ENCODE measurements around the gene NKD1.

Gene NKD1

DNA sequence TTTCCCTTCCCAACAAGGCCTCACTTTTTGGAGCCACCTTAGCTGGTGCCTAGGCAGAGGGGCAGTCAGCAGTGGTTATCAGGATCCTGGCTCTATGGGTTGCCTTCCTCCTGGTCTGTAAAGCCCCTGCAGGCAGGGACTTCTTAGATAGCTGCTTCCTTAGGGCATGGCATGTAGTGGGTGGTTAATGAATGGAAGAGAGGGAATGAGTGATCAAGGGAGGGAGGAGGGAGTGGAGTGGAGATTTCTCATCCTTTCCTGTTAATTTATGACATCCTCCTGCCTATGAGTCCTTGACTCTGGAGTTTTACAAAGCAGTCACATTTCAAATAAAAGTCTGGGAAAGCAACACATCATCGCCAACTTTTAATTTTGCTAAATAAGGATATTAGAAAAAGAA lies 92.2 kb downstream of the NKD1 start:
- Histone ChIP-seq H3K9me3 (ENCODE audit: control insufficient read depth in 1 of 2, low read length in 2 of 2) (no peaks in the 10 kb centered on the region), H3K27me3 (ENCODE audit: low read depth, low read length) (no peaks in the 10 kb centered on the region), H3K27ac (ENCODE audit: low read length) (no peak overlapping the region), H3K36me3 (ENCODE audit: control insufficient read depth in 1 of 2, insufficient read depth in 2 of 2, low read length in 2 of 2) (no peaks in the 10 kb centered on the region), H3K4me3 (ENCODE audit: low read depth in 1 of 2, low read length in 2 of 2) (no peak overlapping the region), H3K4me1 (ENCODE audit: control insufficient read depth in 1 of 2, insufficient read depth in 2 of 2, low read length in 2 of 2) (no peaks in the 10 kb centered on the region)

DNA sequence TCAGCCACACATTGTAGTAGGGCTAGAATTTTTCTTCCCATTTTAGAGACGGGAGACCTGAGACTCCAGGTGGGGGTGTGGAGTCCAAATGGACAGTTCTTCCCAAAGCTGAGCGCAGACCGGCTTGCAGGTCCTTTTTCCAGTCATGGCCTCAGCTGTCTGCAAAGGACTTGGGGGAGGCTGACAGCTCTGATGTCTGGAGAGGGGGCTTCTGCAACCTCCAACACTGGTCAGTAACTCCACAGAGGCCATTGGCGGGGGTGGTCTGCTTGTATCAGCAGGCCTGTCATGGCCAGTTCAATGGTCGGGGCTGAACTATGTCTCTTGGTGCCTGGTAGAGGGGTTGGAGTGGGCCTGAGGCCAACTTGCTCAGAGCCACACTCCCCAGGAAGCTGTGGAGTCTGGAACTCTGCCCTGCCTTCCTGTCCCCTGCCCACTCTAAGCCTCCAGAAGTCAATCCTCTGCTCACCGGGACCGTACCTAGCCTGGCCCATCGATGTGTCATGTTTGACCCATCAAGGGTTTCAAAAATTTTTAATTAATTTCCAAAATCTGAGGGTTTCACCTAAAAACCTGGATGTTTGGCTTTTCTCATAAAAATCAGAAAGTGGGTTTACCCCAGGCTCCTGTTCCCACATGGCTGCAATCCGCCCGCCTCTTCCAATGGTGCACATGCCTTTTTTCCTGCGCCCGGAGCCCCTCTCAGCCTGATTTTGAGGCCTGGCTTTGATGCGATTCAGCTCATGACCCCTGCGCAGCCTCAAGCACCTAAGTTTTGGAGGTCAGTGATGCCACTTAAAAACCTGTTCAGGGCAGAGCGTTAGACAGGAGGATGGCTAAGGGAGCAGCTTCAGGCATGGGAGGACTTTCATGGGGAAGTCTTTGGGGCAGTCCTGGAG lies 93.0 kb downstream of the NKD1 start:
- no peaks in the 10 kb centered on the region for H3K9me3 ChIP-seq (ENCODE audit: control insufficient read depth in 1 of 2, low read length in 2 of 2)
- H3K27me3 ChIP-seq (ENCODE audit: low read depth, low read length): no peaks in the 10 kb centered on the region
- no peak overlapping the region for H3K27ac ChIP-seq (ENCODE audit: low read length)
- no peaks in the 10 kb centered on the region for H3K4me1 ChIP-seq (ENCODE audit: control insufficient read depth in 1 of 2, insufficient read depth in 2 of 2, low read length in 2 of 2)
- H3K36me3 ChIP-seq (ENCODE audit: control insufficient read depth in 1 of 2, insufficient read depth in 2 of 2, low read length in 2 of 2): no peaks in the 10 kb centered on the region
- H3K4me3 ChIP-seq (ENCODE audit: low read depth in 1 of 2, low read length in 2 of 2): no peak overlapping the region

DNA sequence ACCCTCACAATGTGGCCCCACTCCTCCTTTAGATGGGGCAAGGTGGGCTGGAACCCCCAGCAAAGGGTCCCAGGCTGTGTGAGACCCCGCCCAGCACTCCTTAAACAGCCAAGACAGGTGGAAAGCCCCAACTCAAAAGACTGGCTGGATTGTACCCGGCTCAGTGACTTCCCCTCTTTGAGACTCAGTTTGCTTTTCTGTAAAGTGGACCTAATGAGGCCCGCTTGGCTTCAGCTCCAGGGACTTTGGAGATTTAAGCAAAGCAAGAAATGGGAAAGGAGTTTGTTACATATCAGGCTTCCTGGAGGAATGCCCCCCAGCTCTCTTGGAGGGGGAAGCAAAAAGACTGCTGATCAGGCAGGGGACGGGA lies 93.6 kb downstream of the NKD1 start:
- Histone ChIP-seq H3K27me3 (ENCODE audit: low read depth, low read length) (no peaks in the 10 kb centered on the region), H3K4me1 (ENCODE audit: control insufficient read depth in 1 of 2, insufficient read depth in 2 of 2, low read length in 2 of 2) (no peaks in the 10 kb centered on the region), H3K9me3 (ENCODE audit: control insufficient read depth in 1 of 2, low read length in 2 of 2) (no peaks in the 10 kb centered on the region), H3K27ac (ENCODE audit: low read length) (no peak overlapping the region), H3K4me3 (ENCODE audit: low read depth in 1 of 2, low read length in 2 of 2) (no peak overlapping the region), H3K36me3 (ENCODE audit: control insufficient read depth in 1 of 2, insufficient read depth in 2 of 2, low read length in 2 of 2) (no peaks in the 10 kb centered on the region)

DNA sequence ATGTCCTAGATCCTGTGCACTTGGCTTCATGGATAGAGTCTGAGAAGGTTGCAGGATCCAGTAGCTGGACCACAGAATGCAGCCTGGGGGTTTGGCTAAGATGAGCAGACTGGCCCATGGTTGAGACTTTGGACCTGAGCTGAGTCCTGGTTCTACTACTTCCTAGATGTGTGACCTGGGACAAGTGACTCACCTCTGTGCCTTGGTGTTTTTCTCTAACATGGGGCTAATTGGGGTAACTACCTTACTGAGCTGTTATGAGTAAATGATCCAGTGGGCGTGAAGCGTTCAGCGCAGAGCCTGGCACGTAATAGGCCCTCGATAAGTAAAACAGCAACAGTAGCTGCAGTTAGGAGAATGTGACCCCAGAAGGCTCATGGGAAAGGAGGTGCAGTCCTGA lies 94.2 kb downstream of the NKD1 start:
- Histone ChIP-seq H3K36me3 (ENCODE audit: control insufficient read depth in 1 of 2, insufficient read depth in 2 of 2, low read length in 2 of 2) (no peaks in the 10 kb centered on the region), H3K27ac (ENCODE audit: low read length) (no peak overlapping the region), H3K4me1 (ENCODE audit: control insufficient read depth in 1 of 2, insufficient read depth in 2 of 2, low read length in 2 of 2) (no peaks in the 10 kb centered on the region), H3K9me3 (ENCODE audit: control insufficient read depth in 1 of 2, low read length in 2 of 2) (no peaks in the 10 kb centered on the region), H3K27me3 (ENCODE audit: low read depth, low read length) (no peaks in the 10 kb centered on the region), H3K4me3 (ENCODE audit: low read depth in 1 of 2, low read length in 2 of 2) (no peak overlapping the region)

DNA sequence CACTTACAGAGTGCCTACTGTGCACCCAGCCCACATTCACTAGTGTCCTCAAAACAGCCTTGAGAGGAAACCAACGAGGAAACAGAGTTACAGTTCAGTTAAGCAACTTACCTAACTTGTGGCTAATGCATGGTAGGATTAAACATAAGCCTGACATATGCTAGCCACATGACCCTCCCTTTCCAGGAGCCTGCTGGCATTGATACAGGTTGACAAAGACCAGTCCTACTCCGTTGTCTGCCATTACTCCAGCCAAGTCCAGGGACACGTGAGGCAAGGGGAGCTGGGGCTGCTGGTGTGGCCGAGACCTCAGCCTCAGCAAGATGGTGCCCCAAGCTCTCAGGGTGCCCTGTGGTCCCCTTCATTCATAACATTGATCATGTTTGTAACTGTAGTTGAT lies 95.0 kb downstream of the NKD1 start:
- H3K27ac ChIP-seq (ENCODE audit: low read length): no peak overlapping the region
- H3K4me3 ChIP-seq (ENCODE audit: low read depth in 1 of 2, low read length in 2 of 2): no peak overlapping the region
- peaks cover 0 to 2% of the 10 kb centered on the region in 2 donors for H3K36me3 ChIP-seq (ENCODE audit: control insufficient read depth in 1 of 2, insufficient read depth in 2 of 2, low read length in 2 of 2)
- no peaks in the 10 kb centered on the region for H3K27me3 ChIP-seq (ENCODE audit: low read depth, low read length)
- no peaks in the 10 kb centered on the region for H3K9me3 ChIP-seq (ENCODE audit: control insufficient read depth in 1 of 2, low read length in 2 of 2)
- H3K4me1 ChIP-seq (ENCODE audit: control insufficient read depth in 1 of 2, insufficient read depth in 2 of 2, low read length in 2 of 2): no peaks in the 10 kb centered on the region

DNA sequence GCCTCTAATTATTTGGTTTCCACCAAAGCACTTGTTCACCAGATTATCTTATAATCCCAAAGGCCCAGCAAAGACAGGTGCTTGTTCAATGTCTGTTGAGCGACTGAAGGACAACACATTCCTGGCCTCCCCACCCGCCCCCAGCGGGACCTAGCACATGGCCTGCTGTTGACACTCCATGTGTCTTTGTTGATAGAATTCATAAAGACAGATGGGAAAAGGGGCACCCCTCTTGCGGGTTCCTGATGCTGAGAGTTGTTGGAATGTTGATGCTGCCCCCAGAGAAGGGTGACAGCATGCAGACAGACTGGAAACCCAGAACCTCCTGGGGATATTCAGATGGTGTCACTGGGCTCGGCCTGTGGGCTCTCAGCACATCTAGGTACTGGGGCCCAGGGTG lies 96.0 kb downstream of the NKD1 start:
- Histone ChIP-seq H3K36me3 (ENCODE audit: control insufficient read depth in 1 of 2, insufficient read depth in 2 of 2, low read length in 2 of 2) (peaks cover 0 to 6% of the 10 kb centered on the region in 2 donors), H3K4me1 (ENCODE audit: control insufficient read depth in 1 of 2, insufficient read depth in 2 of 2, low read length in 2 of 2) (no peaks in the 10 kb centered on the region), H3K4me3 (ENCODE audit: low read depth in 1 of 2, low read length in 2 of 2) (no peak overlapping the region), H3K27me3 (ENCODE audit: low read depth, low read length) (no peaks in the 10 kb centered on the region), H3K27ac (ENCODE audit: low read length) (no peak overlapping the region), H3K9me3 (ENCODE audit: control insufficient read depth in 1 of 2, low read length in 2 of 2) (no peaks in the 10 kb centered on the region)

DNA sequence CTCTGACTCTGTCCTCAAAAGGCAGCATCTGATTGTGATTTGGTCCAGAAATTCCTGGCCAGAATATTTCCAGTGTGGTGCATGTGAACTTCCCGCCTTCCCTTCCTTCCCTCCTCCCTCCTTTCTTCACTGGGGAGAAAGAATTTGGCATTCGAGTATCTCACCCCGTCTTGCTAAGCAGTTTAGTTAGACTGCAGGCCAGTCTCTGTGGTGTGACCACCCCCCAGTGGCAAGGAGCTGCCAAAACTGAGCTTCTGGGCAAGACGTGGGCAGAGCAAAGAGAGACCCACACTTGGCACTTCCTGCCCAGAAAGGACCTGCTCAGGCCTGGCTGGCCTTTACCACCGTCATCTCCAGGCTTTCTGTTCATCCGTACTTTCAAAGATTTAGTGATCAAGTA lies 96.5 kb downstream of the NKD1 start:
- Histone ChIP-seq H3K27ac (ENCODE audit: low read length) (no peak overlapping the region), H3K27me3 (ENCODE audit: low read depth, low read length) (no peaks in the 10 kb centered on the region), H3K9me3 (ENCODE audit: control insufficient read depth in 1 of 2, low read length in 2 of 2) (no peaks in the 10 kb centered on the region), H3K4me3 (ENCODE audit: low read depth in 1 of 2, low read length in 2 of 2) (no peak overlapping the region), H3K4me1 (ENCODE audit: control insufficient read depth in 1 of 2, insufficient read depth in 2 of 2, low read length in 2 of 2) (no peaks in the 10 kb centered on the region), H3K36me3 (ENCODE audit: control insufficient read depth in 1 of 2, insufficient read depth in 2 of 2, low read length in 2 of 2) (peaks cover 0 to 8% of the 10 kb centered on the region in 2 donors)

DNA sequence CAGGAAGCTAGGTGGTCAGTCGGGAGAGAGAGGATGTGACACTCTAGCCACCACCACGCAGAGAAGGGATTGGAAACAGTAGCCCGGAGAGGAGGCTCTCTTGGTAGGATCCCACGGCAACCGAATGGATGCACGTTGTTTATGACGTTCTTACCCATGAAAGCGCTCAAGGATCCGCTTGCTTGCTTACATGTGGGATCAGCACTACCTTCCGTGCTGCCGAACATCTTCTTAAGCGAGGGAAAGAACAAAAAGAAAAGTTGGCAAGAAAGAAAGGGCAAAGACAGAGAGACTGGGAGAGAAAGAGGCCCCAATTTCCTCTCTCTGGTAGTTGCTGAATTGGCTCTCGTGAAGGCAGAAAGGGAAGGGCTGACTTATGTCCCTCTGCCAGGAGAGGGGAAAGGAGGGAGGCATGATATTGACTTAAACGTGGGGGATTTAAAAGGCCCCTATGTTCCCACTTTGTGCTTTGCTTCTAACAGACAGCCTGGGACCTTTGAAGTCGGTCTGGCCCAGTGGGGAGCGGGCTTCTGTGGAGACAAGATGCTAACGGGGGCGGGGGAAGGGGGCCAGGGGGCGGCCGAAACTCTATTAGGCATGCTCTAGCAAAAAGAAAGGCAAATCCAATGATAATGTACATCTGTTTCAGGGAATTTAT lies 97.5 kb downstream of the NKD1 start:
- Histone ChIP-seq H3K4me1 (ENCODE audit: control insufficient read depth in 1 of 2, insufficient read depth in 2 of 2, low read length in 2 of 2) (no peaks in the 10 kb centered on the region), H3K4me3 (ENCODE audit: low read depth in 1 of 2, low read length in 2 of 2) (no peak overlapping the region), H3K36me3 (ENCODE audit: control insufficient read depth in 1 of 2, insufficient read depth in 2 of 2, low read length in 2 of 2) (peaks cover 0 to 8% of the 10 kb centered on the region in 2 donors), H3K27ac (ENCODE audit: low read length) (no peak overlapping the region), H3K9me3 (ENCODE audit: control insufficient read depth in 1 of 2, low read length in 2 of 2) (no peaks in the 10 kb centered on the region), H3K27me3 (ENCODE audit: low read depth, low read length) (no peaks in the 10 kb centered on the region)

DNA sequence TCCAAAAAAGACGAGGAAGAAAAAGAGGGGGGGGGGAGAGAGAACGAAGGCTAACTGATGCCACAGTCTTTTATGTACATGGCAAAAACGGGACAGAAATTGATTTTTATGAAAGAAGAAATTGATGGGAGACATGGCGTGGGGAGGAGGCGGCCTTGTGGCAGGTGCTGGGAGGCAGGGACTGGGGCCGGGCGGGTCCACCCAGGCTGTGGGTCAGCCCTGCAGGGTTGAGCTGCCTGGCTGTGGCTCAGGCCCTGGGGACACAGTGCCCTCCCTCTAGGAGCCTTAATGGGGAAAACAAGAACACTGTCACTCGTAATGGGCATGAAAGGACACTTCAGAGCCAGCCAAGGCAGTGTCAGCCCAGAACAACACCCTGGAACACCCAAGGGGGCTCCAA lies 98.1 kb downstream of the NKD1 start:
- Histone ChIP-seq H3K27me3 (ENCODE audit: low read depth, low read length) (no peaks in the 10 kb centered on the region), H3K4me1 (ENCODE audit: control insufficient read depth in 1 of 2, insufficient read depth in 2 of 2, low read length in 2 of 2) (no peaks in the 10 kb centered on the region), H3K4me3 (ENCODE audit: low read depth in 1 of 2, low read length in 2 of 2) (no peak overlapping the region)

DNA sequence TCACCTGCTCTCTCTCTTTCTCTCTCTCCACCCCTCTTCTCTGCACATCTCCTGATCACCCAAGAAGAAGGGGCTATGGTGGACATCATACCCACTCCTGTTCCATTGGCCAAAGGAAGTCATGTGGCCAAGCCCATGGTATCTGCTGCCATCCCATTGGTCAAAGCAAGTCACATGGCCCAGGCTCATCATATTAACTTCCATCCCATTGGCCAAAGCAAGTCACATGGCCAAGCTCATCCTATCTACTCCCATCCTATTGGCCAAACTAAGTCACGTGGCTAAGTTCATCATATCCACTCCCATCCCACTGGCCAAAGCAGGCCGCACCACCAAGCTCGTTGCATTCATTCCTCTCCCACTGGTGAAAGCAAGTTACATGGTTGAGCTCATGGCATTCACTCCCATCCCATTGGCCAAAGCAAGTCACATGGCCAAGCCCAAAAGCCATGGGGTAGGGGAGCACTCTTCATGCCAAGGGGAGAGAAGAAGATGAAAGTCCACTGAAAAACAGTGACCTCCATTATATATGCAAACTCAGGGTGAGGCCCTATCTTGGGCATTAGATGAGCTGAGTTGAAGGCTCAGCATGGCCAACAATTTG lies 103.7 kb downstream of the NKD1 start:
- H3K27ac ChIP-seq (ENCODE audit: low read length): no peak overlapping the region
- peaks cover 0 to 8% of the 10 kb centered on the region in 2 donors for H3K36me3 ChIP-seq (ENCODE audit: control insufficient read depth in 1 of 2, insufficient read depth in 2 of 2, low read length in 2 of 2)
- H3K4me1 ChIP-seq (ENCODE audit: control insufficient read depth in 1 of 2, insufficient read depth in 2 of 2, low read length in 2 of 2): no peaks in the 10 kb centered on the region
- no peaks in the 10 kb centered on the region for H3K9me3 ChIP-seq (ENCODE audit: control insufficient read depth in 1 of 2, low read length in 2 of 2)
- H3K27me3 ChIP-seq (ENCODE audit: low read depth, low read length): no peaks in the 10 kb centered on the region
- H3K4me3 ChIP-seq (ENCODE audit: low read depth in 1 of 2, low read length in 2 of 2): no peak overlapping the region

More for the DNA sequence above, 98.1 kb downstream of the NKD1 start:
- Histone ChIP-seq H3K9me3 (ENCODE audit: control insufficient read depth in 1 of 2, low read length in 2 of 2) (no peaks in the 10 kb centered on the region), H3K36me3 (ENCODE audit: control insufficient read depth in 1 of 2, insufficient read depth in 2 of 2, low read length in 2 of 2) (peaks cover 0 to 8% of the 10 kb centered on the region in 2 donors), H3K27ac (ENCODE audit: low read length) (no peak overlapping the region)

DNA sequence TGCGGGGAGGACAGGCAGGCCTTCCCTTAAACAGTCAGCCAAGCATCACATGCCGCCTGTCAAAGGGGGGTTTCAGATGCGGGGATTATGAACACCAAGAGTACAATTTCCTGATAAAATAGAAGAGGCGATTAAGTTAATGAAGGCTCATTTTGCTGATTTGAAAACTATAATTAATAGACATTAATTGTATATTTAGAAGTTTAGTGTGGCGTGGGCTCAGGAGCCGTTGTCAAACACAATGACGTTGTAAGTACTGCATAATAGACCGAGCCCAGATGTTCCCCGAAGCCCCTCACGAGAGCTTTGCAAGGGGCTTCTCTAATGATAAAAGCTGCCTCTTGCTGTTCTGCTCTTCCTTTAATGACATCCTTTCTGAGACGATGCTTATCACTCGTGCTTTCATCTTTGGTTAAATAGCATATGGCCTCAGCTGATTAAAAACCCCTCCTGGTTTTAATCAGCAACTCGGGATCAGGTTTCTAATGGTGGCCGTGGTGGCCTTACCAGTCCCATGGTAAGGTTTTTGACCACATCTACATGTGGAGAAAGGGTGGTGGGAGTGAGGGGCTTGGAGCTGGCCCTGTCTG lies 104.7 kb downstream of the NKD1 start:
- Histone ChIP-seq H3K4me3 (ENCODE audit: low read depth in 1 of 2, low read length in 2 of 2) (no peak overlapping the region), H3K36me3 (ENCODE audit: control insufficient read depth in 1 of 2, insufficient read depth in 2 of 2, low read length in 2 of 2) (peaks cover 0 to 8% of the 10 kb centered on the region in 2 donors), H3K9me3 (ENCODE audit: control insufficient read depth in 1 of 2, low read length in 2 of 2) (no peaks in the 10 kb centered on the region), H3K27me3 (ENCODE audit: low read depth, low read length) (no peaks in the 10 kb centered on the region), H3K27ac (ENCODE audit: low read length) (no peak overlapping the region), H3K4me1 (ENCODE audit: control insufficient read depth in 1 of 2, insufficient read depth in 2 of 2, low read length in 2 of 2) (no peaks in the 10 kb centered on the region)
